HG03439 (cell line): Measurements from ENCODE around the gene PNO1.

Source experiments
- ATAC-seq: cut with Tn5 transposase; IDR thresholded peaks from one replicate; pipeline ENCODE4 v1.9.1; 2021; ENCODE audit warnings: mild to moderate bottlenecking, moderate library complexity; ENCODE audit not compliant: unreplicated experiment

PNO1 gene

DNA sequence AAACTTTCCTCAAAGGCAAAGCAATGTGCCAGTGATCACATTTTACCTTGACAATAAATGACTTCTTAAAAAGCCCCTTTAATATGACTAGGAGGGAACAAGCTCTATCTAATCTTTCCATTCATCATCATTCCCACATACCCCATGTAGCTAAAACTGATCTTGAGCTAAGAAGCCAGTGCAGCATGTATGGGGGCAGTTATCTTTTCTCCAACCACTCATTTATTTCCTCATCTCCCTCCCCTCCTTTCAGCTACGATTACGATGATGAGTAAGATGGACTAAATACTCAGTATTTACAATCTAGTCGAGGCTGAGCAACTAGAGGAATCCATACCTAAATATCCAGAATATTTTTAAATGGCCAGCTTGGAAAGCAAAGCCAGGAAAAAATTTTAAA, 35.5 kb downstream of the PNO1 start:
- ATAC-seq = no peak

DNA sequence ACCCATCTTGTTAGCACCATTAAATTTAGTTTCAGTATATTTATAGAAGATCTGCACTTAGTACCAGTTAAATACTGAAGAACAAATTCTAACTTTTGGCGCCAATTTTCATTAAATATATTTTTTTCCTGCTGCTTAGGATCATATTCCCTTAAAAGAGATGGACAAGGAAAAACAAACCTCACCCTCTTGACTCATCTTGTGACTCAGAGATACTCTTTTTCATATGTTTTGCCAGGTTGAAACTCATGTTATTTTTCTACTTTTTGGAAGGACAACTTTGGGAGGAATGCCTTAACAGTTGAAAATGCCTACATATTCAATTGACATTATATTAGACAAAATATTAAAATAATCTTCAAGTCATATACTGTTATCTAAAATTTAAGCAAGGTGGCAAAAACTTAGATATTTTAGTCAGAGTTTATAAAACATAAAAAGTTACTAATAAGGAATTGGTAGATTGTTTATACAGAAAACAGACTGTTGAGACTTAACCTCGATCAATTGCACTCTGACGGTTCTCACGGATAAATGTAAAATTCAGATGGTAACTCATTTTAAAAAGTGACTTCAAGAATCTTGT, 36.2 kb downstream of the PNO1 start:
- no peak for ATAC-seq

DNA sequence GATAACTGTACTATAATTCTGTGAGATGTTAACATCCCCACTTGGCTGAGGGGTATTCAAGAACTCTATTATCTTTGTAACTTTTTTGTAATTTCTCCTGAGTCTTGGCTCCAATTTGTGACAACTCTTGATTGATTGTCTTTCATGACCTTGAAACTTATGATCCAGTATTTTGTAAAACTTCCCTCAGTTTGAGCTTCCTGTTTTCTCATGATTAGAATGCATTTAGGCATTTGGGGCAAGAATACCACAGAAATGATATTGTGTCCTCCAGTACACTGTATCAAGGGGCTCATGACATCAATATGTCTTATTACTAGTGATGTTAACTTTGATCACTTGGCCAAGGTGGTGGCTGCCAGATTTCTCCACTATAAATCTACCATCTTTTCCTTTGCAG, 37.4 kb downstream of the PNO1 start:
- ATAC-seq = no peak

DNA sequence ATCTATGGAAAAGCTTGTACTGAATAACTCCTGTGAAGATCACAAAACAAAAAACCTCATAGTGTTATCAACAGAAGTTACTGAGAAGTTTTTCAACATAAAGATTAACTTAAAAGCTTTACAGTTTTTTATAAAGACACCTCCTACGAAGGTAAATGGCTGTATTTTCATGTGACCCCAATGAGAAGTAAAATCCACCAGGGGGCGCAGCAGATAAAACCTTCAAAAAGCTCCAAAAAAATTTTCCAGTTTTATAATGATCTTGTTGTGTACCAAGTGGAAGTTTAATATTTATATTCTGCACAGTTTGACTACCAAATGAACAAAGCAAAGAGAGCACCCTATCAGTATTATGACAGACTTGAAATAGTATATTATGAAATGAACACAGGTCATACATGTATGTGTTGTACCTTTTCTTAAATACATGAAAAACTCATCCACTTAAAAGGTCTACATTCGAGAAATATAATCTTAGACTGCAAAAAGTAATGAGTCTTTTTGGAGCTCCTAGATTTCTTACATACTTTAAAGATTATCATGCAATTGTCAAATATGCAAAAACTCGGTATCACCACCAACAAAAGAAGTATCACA, 38.5 kb downstream of the PNO1 start:
- no peak for ATAC-seq

DNA sequence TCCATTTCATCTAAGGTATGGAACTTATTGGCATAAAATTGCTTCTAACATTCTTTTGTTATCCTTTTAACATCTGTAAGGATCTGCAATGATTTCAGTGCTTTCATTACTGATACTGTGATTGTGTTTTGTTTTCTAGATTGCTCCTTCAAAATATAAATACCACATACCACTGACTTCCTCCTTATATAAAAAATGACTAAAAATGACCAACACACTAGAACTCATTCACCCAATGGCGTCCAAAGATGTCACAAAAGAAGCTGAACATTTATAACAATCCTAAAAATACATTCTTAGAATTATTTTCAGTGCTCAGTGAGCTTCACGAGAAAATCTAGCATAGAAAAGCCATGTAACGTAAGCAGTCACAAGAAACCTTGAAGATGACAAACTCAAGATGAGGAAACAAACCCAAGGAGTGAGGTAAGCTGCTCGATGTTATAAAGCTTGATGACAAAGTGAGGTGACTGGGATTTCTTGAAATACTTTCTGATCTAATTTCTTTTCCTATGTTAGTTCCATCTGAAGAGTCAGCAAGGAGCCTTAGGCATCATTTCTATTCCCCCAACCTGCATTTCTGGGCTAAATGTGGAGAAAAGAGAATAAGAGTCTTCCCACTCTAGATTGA, 42.6 kb downstream of the PNO1 start:
- no peak for ATAC-seq

DNA sequence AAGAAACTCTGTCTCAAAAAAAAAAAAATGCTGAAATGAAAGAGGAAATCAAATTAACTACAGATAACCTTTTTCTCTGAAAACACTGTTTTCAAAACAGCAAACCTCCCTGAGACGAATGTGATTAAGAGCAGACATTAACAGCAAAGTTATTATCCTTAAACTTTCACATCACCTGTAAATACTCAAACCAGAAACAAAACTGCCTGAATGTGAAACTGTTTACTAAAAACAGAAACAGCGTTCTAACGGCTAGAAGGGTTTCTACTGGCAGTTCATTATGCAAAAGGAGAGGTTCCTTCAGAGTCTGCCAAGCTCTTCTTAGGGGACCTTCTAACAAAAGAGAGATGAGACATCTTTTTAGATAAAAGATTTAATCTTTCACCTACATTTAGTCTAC, 45.9 kb downstream of the PNO1 start:
- peak; percentile 94 for ATAC-seq

DNA sequence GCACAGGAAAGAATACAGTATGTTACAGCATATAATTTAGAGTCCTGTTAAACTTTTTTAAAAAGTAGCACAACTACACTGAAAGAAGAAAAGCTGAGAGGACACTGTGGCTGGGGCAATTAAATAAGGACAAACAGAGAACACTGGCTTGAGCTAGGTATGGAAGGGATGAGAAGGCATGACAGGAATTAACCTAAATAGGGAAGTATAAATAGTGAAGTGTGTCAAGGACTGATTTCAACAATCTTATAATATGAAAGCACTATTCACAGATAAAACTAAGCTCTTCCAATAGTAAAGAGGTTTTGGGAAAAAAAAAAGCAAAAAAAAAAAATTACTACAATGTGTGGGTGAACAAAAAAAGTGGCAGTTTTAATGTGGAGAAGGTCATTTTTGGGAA, 49.1 kb downstream of the PNO1 start:
- no peak for ATAC-seq

DNA sequence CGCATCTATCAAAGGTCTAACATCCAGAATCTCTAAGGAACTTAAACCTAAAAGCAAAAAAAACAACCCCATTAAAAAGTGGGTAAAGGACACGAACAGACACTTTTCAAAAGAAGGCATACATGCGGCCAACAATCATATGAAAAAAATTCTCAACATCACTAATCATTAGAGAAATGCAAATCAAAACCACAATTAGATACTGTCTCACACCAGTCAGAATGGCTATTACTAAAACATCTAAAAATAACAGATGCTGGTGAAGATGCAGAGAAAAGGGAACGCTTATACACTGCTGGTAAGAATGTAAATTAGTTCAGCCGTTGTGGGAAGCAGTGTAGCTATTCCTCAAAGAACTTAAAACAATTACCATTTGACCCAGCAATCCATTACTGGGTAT, 56.7 kb downstream of the PNO1 start:
- peak; percentile 77 for ATAC-seq

DNA sequence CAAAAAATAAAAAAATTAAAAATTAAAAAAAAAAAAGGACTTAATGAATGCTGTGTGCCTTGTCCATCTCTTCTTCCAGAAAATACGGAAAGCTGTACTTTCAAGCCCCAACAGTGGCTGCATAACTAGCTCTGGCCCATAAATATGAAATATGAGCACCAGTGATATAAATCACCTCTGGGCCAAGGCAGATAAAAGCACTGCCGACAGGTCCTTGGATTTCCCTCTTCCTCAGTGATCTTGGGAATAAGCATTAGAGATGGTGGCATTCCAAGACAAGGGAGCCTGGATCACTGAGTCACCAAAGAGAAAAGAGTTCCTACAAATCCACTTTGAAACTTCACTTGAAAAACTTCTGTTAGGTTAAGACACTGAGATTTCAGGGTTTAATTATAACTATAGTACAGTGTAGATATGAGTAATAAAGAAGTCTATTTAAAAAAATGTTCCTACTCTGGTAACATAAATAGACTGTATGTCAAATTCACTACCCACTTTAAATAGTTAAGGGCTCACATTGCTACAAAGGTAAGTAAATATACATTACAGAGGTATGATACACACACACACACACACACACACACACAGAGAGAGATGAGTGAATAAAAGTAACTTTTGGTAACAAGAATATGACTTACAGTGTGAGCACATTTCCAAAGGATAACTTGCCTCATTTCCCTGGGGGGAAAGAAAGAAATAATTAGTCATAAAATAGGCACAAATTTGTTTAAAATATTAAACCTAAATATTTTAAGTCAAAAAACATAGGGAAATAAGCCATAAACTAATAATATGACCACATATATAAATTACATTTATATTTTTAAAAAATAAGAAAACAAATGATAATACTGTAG, 59.0 kb downstream of the PNO1 start:
- ATAC-seq = peak; percentile 45

DNA sequence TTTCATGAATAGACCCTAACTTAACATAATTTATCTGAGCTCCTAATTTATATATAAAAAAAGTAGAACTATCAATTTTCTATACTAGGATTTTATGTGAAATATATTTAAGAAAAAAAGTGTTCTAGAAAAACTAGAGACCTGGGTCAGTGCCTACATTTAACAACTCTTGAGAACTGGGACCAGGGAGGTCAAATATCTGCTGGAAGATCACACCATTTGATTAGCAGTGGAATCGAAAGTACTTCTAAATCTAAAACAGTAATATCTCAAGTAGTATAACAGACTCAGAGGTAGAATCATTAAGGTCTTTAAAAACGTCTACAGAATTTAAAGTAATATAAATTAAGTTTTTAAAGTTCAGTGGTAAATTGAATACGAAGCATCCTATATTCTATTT, 60.0 kb downstream of the PNO1 start:
- no peak for ATAC-seq

DNA sequence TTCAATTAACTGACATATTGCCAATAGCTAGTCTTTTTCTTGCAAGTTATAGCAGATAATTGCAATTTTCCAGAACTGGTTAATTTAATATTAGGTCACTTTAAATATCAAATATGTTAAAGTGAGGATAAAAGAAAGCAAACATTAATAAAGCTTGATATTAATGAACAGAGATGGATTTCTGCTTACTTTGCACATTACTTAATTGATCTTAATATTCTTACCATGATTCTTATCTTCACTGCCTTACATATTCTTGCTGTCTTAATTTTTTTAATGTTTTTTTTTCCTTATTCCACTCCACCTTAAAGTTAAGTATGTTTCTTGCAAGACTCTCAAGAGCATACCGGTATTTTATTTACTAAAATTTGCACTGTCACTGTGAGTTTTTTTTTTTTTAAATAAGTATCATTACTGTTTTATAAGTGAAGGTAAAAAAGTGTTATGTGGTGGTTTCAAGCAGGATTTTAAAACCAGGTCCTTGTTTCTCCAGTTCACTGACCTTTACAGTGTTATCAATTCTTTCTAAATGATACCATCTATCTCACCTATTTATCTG, 60.7 kb downstream of the PNO1 start:
- ATAC-seq = no peak

DNA sequence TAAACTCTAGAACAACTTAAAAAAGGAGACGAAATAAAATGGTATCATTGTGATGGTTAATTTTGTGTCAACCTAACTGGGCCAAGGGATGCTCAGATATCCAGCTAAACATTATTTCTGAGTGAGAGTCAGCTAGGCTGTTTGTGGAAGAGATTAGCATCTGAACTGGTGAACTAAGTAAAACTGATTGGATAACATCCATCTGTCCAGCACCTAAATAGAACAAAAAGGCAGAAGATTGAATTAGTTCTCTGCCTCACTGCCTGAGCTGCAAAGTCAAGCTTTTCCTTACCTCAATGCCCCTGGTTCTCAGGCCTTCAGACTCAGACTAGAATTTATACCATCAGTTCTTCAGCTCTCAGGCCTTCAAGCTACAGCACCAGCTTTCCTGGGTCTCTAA, 64.6 kb downstream of the PNO1 start:
- no peak for ATAC-seq

DNA sequence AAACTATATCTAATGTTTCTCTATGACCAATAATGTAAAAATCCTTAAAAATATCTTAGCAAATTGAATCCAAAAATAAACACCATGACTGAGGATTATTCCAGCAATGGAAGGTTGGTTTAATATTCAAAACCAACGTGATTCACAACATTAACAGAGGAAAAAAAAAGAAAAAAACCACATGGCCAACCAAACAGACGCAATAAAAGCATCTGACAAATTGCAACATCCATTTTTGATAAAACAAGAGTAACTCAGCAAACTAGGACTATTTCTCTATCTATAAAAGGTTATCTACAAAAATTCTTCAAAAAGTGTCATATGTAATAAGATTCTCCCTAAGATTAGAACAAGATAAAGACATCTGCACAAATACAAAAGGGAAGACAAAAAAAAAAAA, 65.7 kb downstream of the PNO1 start:
- ATAC-seq = no peak

DNA sequence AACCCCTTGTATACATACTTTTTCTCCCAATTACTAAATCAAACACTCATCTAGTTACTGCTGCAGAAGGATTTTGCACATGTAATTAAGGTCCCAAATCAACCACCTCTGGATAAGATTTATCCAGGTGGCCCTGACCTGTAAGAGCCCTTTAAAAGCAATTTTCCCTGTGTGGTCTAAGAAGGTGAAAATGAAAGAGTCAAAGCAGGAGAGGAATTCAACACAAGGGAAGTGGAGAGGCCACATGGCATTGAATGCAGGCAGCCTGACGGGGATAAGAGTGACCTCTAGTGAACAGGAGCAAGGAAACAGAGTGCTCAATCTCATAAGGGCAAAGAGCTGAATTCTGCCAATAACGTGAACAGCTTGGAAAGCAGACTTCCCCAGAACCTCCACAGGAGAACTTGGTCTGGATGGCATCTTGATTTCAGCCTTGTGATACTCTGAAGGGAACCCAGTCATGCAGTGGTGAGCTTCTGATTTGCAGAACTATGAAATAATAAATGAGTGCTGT, 67.5 kb downstream of the PNO1 start:
- ATAC-seq = peak; percentile 77
